Measurements from ENCODE around the gene SLC22A16.

SLC22A16 gene

DNA sequence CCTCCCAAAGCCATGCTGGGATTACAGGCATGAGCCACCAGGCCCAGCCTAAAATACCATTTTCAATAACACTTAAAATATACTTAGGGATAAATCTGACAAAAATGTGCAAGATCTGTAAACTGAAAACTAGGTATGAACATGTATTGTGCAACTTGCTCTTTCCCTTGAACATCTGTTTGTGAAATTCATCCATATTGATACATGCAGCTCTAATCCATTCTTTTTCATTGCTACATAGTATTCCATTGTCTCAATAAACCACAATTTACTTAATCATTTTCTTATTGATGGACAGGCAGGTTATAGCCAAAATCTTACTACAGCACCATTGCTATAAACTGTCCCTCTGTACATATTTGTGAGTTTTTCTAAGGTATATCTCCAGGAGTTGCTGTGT, 4.7 kb upstream of the SLC22A16 start:
- TF ChIP-seq, protein P1, sequence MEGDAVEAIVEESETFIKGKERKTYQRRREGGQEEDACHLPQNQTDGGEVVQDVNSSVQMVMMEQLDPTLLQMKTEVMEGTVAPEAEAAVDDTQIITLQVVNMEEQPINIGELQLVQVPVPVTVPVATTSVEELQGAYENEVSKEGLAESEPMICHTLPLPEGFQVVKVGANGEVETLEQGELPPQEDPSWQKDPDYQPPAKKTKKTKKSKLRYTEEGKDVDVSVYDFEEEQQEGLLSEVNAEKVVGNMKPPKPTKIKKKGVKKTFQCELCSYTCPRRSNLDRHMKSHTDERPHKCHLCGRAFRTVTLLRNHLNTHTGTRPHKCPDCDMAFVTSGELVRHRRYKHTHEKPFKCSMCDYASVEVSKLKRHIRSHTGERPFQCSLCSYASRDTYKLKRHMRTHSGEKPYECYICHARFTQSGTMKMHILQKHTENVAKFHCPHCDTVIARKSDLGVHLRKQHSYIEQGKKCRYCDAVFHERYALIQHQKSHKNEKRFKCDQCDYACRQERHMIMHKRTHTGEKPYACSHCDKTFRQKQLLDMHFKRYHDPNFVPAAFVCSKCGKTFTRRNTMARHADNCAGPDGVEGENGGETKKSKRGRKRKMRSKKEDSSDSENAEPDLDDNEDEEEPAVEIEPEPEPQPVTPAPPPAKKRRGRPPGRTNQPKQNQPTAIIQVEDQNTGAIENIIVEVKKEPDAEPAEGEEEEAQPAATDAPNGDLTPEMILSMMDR (IDR thresholded peaks at IDR 0.05; ENCODE audit: control insufficient read depth, insufficient read depth, low read depth, low read length, missing control alignments) = no peak
- no peak overlapping the region for H3K4me3 ChIP-seq (ENCODE audit: control insufficient read depth, low read depth, low read length)
- no peak for DNase-seq (ENCODE audit: low read depth)

- no peak for DNase-seq (ENCODE audit: low read depth)
- TF ChIP-seq, protein P1 (IDR thresholded peaks at IDR 0.05; ENCODE audit: control insufficient read depth, insufficient read depth, low read depth, low read length, missing control alignments) = no peak
- no peak overlapping the region for H3K4me3 ChIP-seq (ENCODE audit: control insufficient read depth, low read depth, low read length)
These were observed 1.3 kb downstream of the SLC22A16 start for GRCh38 chr6:110475066-110475653.

DNA sequence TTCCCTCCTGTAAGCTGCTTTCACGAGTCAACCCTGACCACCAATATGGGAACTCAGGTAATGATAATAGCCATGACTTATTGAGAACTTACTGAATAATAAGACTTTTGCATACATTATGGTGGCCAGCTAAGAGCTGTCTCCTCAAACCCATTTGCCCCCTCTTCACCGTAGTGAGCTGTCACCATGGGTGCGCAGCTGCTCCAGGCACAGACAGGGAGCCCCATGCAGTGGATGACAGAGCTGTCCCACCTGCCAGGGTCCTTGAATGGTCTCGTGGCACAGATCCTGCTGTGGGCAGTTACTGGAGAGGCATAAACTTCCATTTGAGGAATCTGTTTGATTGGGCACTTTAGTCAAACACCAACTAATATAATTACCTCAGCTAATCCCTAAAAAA, 1.9 kb downstream of the SLC22A16 start:
- TF ChIP-seq, protein P1 (IDR thresholded peaks at IDR 0.05; ENCODE audit: control insufficient read depth, insufficient read depth, low read depth, low read length, missing control alignments) = no peak
- no peak overlapping the region for H3K4me3 ChIP-seq (ENCODE audit: control insufficient read depth, low read depth, low read length)
- DNase-seq (ENCODE audit: low read depth) = no peak

- no peak for DNase-seq (ENCODE audit: low read depth)
- TF ChIP-seq, protein P1 (IDR thresholded peaks at IDR 0.05; ENCODE audit: control insufficient read depth, insufficient read depth, low read depth, low read length, missing control alignments) = no peak
- H3K4me3 ChIP-seq (ENCODE audit: control insufficient read depth, low read depth, low read length) = no peak overlapping the region
These were observed 3.7 kb downstream of the SLC22A16 start for GRCh38 chr6:110472739-110473138.

- TF ChIP-seq, protein P1 (IDR thresholded peaks at IDR 0.05; ENCODE audit: control insufficient read depth, insufficient read depth, low read depth, low read length, missing control alignments) = no peak
- H3K4me3 ChIP-seq (ENCODE audit: control insufficient read depth, low read depth, low read length) = no peak overlapping the region
These were observed 4.6 kb downstream of the SLC22A16 start for GRCh38 chr6:110471726-110472365.

DNA sequence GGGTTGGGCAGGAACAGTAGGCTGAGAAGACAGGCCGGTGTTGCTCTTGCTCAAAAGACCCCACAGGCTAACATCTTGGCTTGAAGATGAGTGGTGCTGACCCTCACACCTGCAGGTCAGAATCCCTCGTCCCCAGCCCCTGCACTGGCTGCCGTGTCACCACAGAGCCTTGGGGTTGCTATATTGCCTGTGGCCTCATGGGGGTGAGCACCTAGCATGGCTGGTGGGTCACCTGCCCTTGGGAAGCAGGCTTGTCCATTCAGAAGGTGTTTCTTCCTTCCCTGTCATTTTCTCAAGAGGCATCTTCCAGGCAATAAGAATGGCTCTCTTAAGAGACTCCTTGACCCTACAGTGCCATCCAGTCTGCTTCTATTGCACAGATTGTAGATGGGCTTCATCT, 7.7 kb downstream of the SLC22A16 start:
- no peak overlapping the region for H3K4me3 ChIP-seq (ENCODE audit: control insufficient read depth, low read depth, low read length)
- DNase-seq (ENCODE audit: low read depth) = no peak
- TF ChIP-seq, protein P1 (IDR thresholded peaks at IDR 0.05; ENCODE audit: control insufficient read depth, insufficient read depth, low read depth, low read length, missing control alignments) = no peak

More at GRCh38 chr6:110471726-110472365, 4.6 kb downstream of the SLC22A16 start:
- no peak for DNase-seq (ENCODE audit: low read depth)

All from AG09309 (cell line).